CD14-positive monocyte (primary cell): ENCODE data around the gene OPN5. TPM values are rescaled to one million over a fixed set of nuclear protein-coding genes. Genes with fewer than 3 reads are reported as not detected.

ENCODE experiments used
- DNase-seq, 3 donors: peaks; one replicate each; pipeline ENCODE4 v3.0.0-alpha.2; 2011 to 2022
- H2AFZ ChIP-seq: 2 replicates; pipeline ENCODE4 v1.6.0; 2012; ENCODE audit warnings: mild to moderate bottlenecking, low read depth, low read length, inconsistent platforms; ENCODE audit not compliant: insufficient read depth, poor library complexity, severe bottlenecking
- H3K27ac ChIP-seq, 2 donors: 1 replicate in 1 of 2; 2 replicates in 1 of 2; pipeline ENCODE4 v1.5.1; 2012 to 2013; ENCODE audit warnings: low read length in 2 of 2, control low read depth in 1 of 2, inconsistent platforms in 1 of 2, low read depth in 1 of 2, mild to moderate bottlenecking in 1 of 2
- H3K27me3 ChIP-seq, 2 donors: one replicate each; pipeline versions ENCODE4 v1.6.0 to v1.6.1; 2011 to 2013; ENCODE audit warnings: low read length in 2 of 2; ENCODE audit not compliant: control insufficient read depth in 2 of 2, insufficient read depth in 2 of 2
- H3K36me3 ChIP-seq, 2 donors: replicated peaks in 1 of 2; 1 replicate in 1 of 2; 2 replicates in 1 of 2; pipeline versions ENCODE4 v1.5.1 to v1.6.1; 2012 to 2013; ENCODE audit warnings: low read length in 2 of 2, control low read depth in 1 of 2, inconsistent platforms in 1 of 2, mild to moderate bottlenecking in 1 of 2; ENCODE audit not compliant: insufficient read depth in 2 of 2, control insufficient read depth in 1 of 2
- H3K4me1 ChIP-seq, 2 donors: 1 replicate in 1 of 2; 2 replicates in 1 of 2; pipeline versions ENCODE4 v1.5.1 to v1.6.1; 2012 to 2013; ENCODE audit warnings: low read length in 2 of 2, control low read depth in 1 of 2, inconsistent platforms in 1 of 2, mild to moderate bottlenecking in 1 of 2, moderate library complexity in 1 of 2; ENCODE audit not compliant: insufficient read depth in 2 of 2, control insufficient read depth in 1 of 2
- H3K4me2 ChIP-seq: replicated peaks from 2 replicates; pipeline ENCODE3; 2012; ENCODE audit warnings: low read length, moderate library complexity, mild to moderate bottlenecking; ENCODE audit not compliant: poor library complexity, severe bottlenecking; ENCODE audit errors: extremely low read depth
- H3K4me3 ChIP-seq, 3 experiments: fragments of 200-600 bp in 1 of 3; sonication (generic) in 1 of 3; replicated peaks in 1 of 3; 1 replicate in 2 of 3; 2 replicates in 1 of 3; pipeline ENCODE4 v1.5.1; 2011 to 2013; ENCODE audit warnings: low read length in 3 of 3, mild to moderate bottlenecking in 3 of 3, control low read depth in 2 of 3, low read depth in 2 of 3, inconsistent platforms in 1 of 3, moderate library complexity in 1 of 3
- H3K79me2 ChIP-seq: 2 replicates; pipeline ENCODE4 v1.6.0; 2012; ENCODE audit warnings: mild to moderate bottlenecking, control low read depth, inconsistent platforms, low read length, moderate library complexity; ENCODE audit not compliant: insufficient read depth
- H3K9ac ChIP-seq: 2 replicates; pipeline ENCODE4 v1.6.0; 2017; ENCODE audit warnings: low read length, mild to moderate bottlenecking; ENCODE audit not compliant: insufficient read depth, poor library complexity, severe bottlenecking
- H3K9me3 ChIP-seq, 2 donors: replicated peaks in 1 of 2; 1 replicate in 1 of 2; 2 replicates in 1 of 2; pipeline versions ENCODE4 v1.5.1 to v1.6.1; 2012 to 2013; ENCODE audit warnings: low read length in 2 of 2, control low read depth in 1 of 2; ENCODE audit not compliant: control insufficient read depth in 1 of 2, insufficient read depth in 1 of 2
- H4K20me1 ChIP-seq: 2 replicates; pipeline ENCODE4 v1.6.0; 2012; ENCODE audit warnings: mild to moderate bottlenecking, low read length, control low read depth, moderate library complexity; ENCODE audit not compliant: insufficient read depth
- H3K27ac Mint-ChIP-seq, 7 donors: one replicate each; pipeline ENCODE4 v1.8.0; 2020; ENCODE audit warnings: mild to moderate bottlenecking in 7 of 7, mixed read lengths in 7 of 7, moderate library complexity in 6 of 7, inconsistent platforms in 2 of 7
- H3K27me3 Mint-ChIP-seq, 3 donors: one replicate each; pipeline ENCODE4 v1.8.0; 2021 to 2022; ENCODE audit warnings: low read depth in 3 of 3, mild to moderate bottlenecking in 3 of 3, mixed read lengths in 3 of 3, moderate library complexity in 3 of 3, inconsistent platforms in 1 of 3
- H3K36me3 Mint-ChIP-seq, 2 donors: one replicate each; pipeline ENCODE4 v1.8.0; 2020; ENCODE audit warnings: mixed read lengths in 2 of 2, inconsistent platforms in 1 of 2, mild to moderate bottlenecking in 1 of 2
- H3K4me1 Mint-ChIP-seq: one replicate; pipeline ENCODE4 v1.8.0; 2020; ENCODE audit warnings: mild to moderate bottlenecking, mixed read lengths
- H3K4me3 Mint-ChIP-seq, 2 donors: one replicate each; pipeline ENCODE4 v1.8.0; 2020; ENCODE audit warnings: mild to moderate bottlenecking in 2 of 2, mixed read lengths in 2 of 2, moderate library complexity in 1 of 2
- H3K9me3 Mint-ChIP-seq, 7 donors: one replicate each; pipeline ENCODE4 v1.8.0; 2020 to 2022; ENCODE audit warnings: mixed read lengths in 7 of 7, mild to moderate bottlenecking in 6 of 7, moderate library complexity in 6 of 7, inconsistent platforms in 2 of 7
- CTCF ChIP-seq: fragments of 200-600 bp; IDR thresholded peaks from one replicate; pipeline ENCODE4 v1.8.0; 2022; ENCODE audit warnings: antibody characterized with exemption, mild to moderate bottlenecking
- WGBS: methylation state at CpG from one replicate; pipeline ENCODE4 v1.1.5; 2013; ENCODE audit warnings: missing lambda C conversion rate; ENCODE audit not compliant: insufficient coverage; 5-methylcytosine and 5-hydroxymethylcytosine counted together
- intact Hi-C, 2 donors: fragments of 100-400 bp; cut with micrococcal nuclease; formaldehyde crosslinking; loops; one replicate each; pipeline versions ENCODE4 v1.15.0 to v1.15.1; 2023
- polyA plus RNA-seq, 3 donors: library from polyadenylated mRNA; depleted of rRNA in 1 of 3; unstranded in 2 of 3; stranded (reverse) in 1 of 3; fragments of 300-500 nt in 2 of 3; fragments of >200 nt in 1 of 3; fragmentation: Illumina TruSeq in 2 of 3; gene quantifications; 1 replicate in 2 of 3; 2 replicates in 1 of 3; pipeline ENCODE4 v1.2.3, GENCODE V29; 2012 to 2021

OPN5 gene
- polyA plus RNA-seq, 3 donors = not detected

GRCh38 chr6:47839645-47840044 is 57.8 kb downstream of the OPN5 start:
- no peak for DNase-seq
- Histone ChIP-seq H3K36me3 (no peaks in the 10 kb centered on the region), H3K4me2 (no peak overlapping the region), H3K9ac (no peak overlapping the region), H2AFZ (no peak overlapping the region), H3K79me2 (no peaks in the 10 kb centered on the region), H4K20me1 (no peaks in the 10 kb centered on the region), H3K4me1 (no peaks in the 10 kb centered on the region), H3K4me3 (no peak overlapping the region), H3K27ac (no peak overlapping the region), H3K9me3 (no peaks in the 10 kb centered on the region), H3K27me3 (no peaks in the 10 kb centered on the region)
- no peaks in the 10 kb centered on the region for H3K27me3 Mint-ChIP-seq
- WGBS = 83% methylated on average over 1 of the region's 1 CpG
- intact Hi-C loops = no loop called here
- H3K4me1 Mint-ChIP-seq = no peaks in the 10 kb centered on the region
- no peak for TF ChIP-seq CTCF
- H3K4me3 Mint-ChIP-seq = no peak overlapping the region
- peaks cover 0 to 11% (median 2%) of the 10 kb centered on the region in 7 donors for H3K9me3 Mint-ChIP-seq
- no peak overlapping the region for H3K27ac Mint-ChIP-seq
- H3K36me3 Mint-ChIP-seq = no peaks in the 10 kb centered on the region

- Mint-ChIP-seq H3K4me1 (no peaks in the 10 kb centered on the region), H3K27me3 (no peaks in the 10 kb centered on the region), H3K4me3 (no peak overlapping the region), H3K36me3 (no peaks in the 10 kb centered on the region), H3K9me3 (peaks cover 0 to 2% (median 0%) of the 10 kb centered on the region in 7 donors), H3K27ac (no peak overlapping the region)
- intact Hi-C loops = no loop called here
- no peaks in the 10 kb centered on the region for H3K9me3 ChIP-seq
- no peaks in the 10 kb centered on the region for H4K20me1 ChIP-seq
- H3K79me2 ChIP-seq = no peaks in the 10 kb centered on the region
- H3K27ac ChIP-seq = no peak overlapping the region
- H3K4me3 ChIP-seq = no peak overlapping the region
- H3K27me3 ChIP-seq = no peaks in the 10 kb centered on the region
- no peaks in the 10 kb centered on the region for H3K36me3 ChIP-seq
- no peak overlapping the region for H3K9ac ChIP-seq
- TF ChIP-seq CTCF = no peak
- WGBS = 80% methylated on average over 3 of the region's 3 CpGs
- DNase-seq = no peak
- H3K4me1 ChIP-seq = no peaks in the 10 kb centered on the region
- H2AFZ ChIP-seq = no peak overlapping the region
- H3K4me2 ChIP-seq = no peak overlapping the region
Measured at GRCh38 chr6:47844881-47845280, 63.0 kb downstream of the OPN5 start.
